Stimulated activated naive CD8-positive, alpha-beta T cell treated with anti-CD3 and anti-CD28 coated beads, Interleukin-15, Interleukin-2, amounts not matched to agents 100 ng/mL and 50 ng/mL, for 24 hours (primary cell): ENCODE data around the gene VPS13C.
"Not testable (repeated sequence)": the region's sequence is repeated elsewhere in the genome, so short reads cannot be mapped to it uniquely, and the experiment has no call there.

ENCODE experiments used
- H3K27ac Mint-ChIP-seq: one replicate; pipeline ENCODE4 v1.8.0; 2021; ENCODE audit warnings: mild to moderate bottlenecking, mixed read lengths
- H3K27me3 Mint-ChIP-seq: one replicate; pipeline ENCODE4 v1.8.0; 2021; ENCODE audit warnings: mixed read lengths
- H3K36me3 Mint-ChIP-seq: one replicate; pipeline ENCODE4 v1.8.0; 2021; ENCODE audit warnings: low read depth, mixed read lengths
- H3K4me1 Mint-ChIP-seq: one replicate; pipeline ENCODE4 v1.8.0; 2021; ENCODE audit warnings: low read depth, mixed read lengths
- H3K4me3 Mint-ChIP-seq: one replicate; pipeline ENCODE4 v1.8.0; 2021; ENCODE audit warnings: mild to moderate bottlenecking, mixed read lengths
- H3K9me3 Mint-ChIP-seq: one replicate; pipeline ENCODE4 v1.8.0; 2021; ENCODE audit warnings: mixed read lengths

VPS13C gene

DNA sequence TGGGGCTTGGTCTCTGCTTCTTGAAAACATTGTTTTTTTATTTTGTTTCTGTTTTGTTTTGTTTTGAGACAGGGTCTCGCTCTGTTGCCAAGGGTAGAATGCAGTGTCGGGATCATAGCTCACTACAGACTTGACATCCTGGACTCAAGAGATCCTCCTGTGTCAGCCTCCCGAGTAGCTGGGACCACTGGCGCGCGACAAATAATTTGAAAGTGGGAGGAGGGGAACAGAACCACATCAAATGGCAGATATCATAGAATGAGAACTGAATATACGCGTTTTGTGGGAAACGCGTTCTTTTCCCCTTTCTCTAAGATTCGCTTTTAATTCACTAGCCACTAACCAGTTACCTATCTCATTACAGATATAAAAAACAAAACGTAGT is 641 bp upstream of the VPS13C start:
- peaks cover 10% of the 10 kb centered on the region for H3K36me3 Mint-ChIP-seq
- peak overlapping the region; percentile 92 for H3K4me3 Mint-ChIP-seq
- peak overlapping the region; percentile 94 for H3K27ac Mint-ChIP-seq
- peaks cover 46% of the 10 kb centered on the region for H3K4me1 Mint-ChIP-seq
- no peaks in the 10 kb centered on the region for H3K9me3 Mint-ChIP-seq
- peaks cover 13% of the 10 kb centered on the region for H3K27me3 Mint-ChIP-seq

- peaks cover 10% of the 10 kb centered on the region for H3K36me3 Mint-ChIP-seq
- H3K4me3 Mint-ChIP-seq, result peak overlapping the region; percentile 92
- peaks cover 4% of the 10 kb centered on the region for H3K27me3 Mint-ChIP-seq
- H3K9me3 Mint-ChIP-seq, result no peaks in the 10 kb centered on the region
- H3K4me1 Mint-ChIP-seq, result peaks cover 57% of the 10 kb centered on the region
- H3K27ac Mint-ChIP-seq, result peak overlapping the region; percentile 83
Measured at GRCh38 chr15:62059816-62060112, 483 bp downstream of the VPS13C start.

DNA sequence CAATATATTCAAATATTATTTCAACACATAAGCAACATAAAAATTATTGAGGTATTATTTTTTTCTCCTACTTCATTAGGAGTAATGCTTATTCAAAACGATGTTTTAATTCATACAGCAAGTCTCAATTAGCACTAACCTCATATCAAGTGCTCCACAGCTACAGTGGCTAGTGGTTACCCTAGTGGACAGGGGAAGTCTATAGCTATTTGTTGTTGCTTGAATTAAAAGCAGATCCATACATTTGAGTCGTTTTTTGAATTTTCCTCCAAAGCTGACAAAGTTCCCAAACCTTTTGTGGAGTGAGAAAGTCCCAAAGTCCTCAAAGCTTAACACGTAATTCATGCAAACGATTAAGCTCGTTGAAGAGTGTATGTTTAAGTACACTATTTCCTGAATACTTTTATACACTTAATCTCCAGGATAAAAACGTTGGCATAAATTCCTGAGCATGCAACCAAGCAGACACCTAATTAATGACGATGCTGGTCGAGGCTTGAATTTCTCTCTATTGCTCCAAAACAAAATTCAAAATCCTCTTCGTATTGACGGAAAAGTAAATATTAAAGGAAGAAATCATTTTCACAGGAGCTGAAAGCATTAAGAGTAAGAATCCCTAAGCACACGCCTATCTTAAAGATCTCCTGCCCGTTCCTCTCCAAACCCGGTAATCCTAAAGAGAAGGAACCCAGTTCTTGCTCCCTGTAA is 985 bp downstream of the VPS13C start:
- Mint-ChIP-seq H3K4me1 (peaks cover 62% of the 10 kb centered on the region), H3K36me3 (peaks cover 13% of the 10 kb centered on the region), H3K27me3 (peaks cover 4% of the 10 kb centered on the region), H3K9me3 (no peaks in the 10 kb centered on the region), H3K4me3 (peak overlapping the region; percentile 92), H3K27ac (peak overlapping the region; percentile 83)

- peak overlapping the region; percentile 92 for H3K4me3 Mint-ChIP-seq
- no peaks in the 10 kb centered on the region for H3K9me3 Mint-ChIP-seq
- H3K27ac Mint-ChIP-seq, result peak overlapping the region; percentile 61
- peaks cover 14% of the 10 kb centered on the region for H3K36me3 Mint-ChIP-seq
- H3K4me1 Mint-ChIP-seq, result peaks cover 70% of the 10 kb centered on the region
- no peaks in the 10 kb centered on the region for H3K27me3 Mint-ChIP-seq
Measured at GRCh38 chr15:62058327-62059028, 1.8 kb downstream of the VPS13C start.

- Mint-ChIP-seq H3K4me3 (no peak overlapping the region), H3K27me3 (no peaks in the 10 kb centered on the region), H3K27ac (no peak overlapping the region), H3K36me3 (peaks cover 14% of the 10 kb centered on the region), H3K9me3 (no peaks in the 10 kb centered on the region), H3K4me1 (peaks cover 74% of the 10 kb centered on the region)
Measured at GRCh38 chr15:62057341-62057980, 2.8 kb downstream of the VPS13C start.

DNA sequence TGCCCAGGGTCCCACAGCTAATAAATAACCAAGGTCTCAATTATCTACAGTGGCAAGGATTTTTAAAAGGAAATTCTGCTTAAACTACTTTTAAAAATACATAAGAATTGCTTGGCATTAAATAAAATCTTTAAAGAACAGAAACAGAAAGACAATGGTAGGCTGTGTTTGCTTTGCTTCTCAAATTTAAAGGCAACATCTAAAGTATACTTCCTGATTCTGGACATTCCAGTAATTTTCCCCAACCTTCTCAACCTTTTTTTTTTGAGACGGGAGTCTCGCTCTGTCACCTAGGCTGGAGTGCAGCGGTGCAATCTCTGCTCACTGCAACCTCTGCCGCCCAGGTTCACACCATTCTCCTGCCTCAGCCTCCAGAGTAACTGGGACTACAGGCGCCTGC is 5.3 kb downstream of the VPS13C start:
- H3K9me3 Mint-ChIP-seq, result no peaks in the 10 kb centered on the region
- H3K4me3 Mint-ChIP-seq, result no peak overlapping the region
- peaks cover 60% of the 10 kb centered on the region for H3K4me1 Mint-ChIP-seq
- H3K27ac Mint-ChIP-seq, result no peak overlapping the region
- H3K36me3 Mint-ChIP-seq, result peaks cover 17% of the 10 kb centered on the region
- H3K27me3 Mint-ChIP-seq, result no peaks in the 10 kb centered on the region

DNA sequence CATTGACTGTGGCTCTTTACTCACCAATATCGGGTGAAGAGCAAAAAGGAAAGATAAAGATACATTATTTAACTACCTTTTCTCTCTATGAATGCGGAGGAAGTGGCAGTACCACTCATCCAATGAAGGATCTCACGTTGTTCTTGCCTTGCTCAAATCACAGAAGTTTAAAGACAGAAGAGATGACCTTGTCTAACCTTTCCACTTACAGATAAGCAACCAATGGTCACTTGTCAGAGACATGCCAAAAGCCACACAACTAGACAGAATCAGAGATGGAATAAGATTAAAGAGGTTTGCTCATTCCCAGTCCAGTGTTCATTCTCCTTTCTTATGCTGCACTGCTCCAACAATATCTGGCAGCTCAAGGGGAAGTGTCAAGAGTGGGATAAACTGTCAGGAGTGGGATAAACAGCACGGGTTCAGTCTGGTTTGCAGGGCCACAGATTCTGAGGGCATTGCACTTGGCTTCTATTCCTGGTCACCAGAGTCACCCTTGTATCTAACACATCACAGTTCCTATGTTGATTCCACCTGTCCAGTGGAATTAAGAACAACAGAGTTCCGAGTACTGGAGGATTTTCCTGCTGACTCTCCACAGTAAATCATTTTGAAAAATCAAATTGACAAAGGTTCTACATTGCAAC is 6.7 kb downstream of the VPS13C start:
- Mint-ChIP-seq H3K4me3 (no peak overlapping the region), H3K9me3 (no peaks in the 10 kb centered on the region), H3K27me3 (no peaks in the 10 kb centered on the region), H3K27ac (no peak overlapping the region), H3K36me3 (peaks cover 23% of the 10 kb centered on the region), H3K4me1 (peaks cover 59% of the 10 kb centered on the region)

DNA sequence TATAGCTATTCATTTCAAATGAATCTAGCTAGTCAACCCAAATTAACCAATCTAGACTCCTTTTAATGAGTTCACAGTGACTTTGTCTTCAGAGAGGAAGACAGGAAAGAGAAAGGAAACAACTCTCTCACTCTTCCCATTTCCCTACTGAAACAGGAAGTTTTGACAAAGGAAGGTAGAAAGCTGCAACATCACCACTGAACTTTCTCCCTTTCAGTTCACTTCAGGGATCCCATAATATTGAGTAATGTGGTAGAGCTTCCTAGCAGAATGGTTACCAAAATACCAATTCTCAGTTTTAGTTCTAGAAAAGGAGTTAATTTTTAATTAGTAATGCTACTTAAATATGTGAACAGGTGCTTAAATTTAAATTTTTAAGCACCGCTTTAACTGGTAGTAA is 7.5 kb downstream of the VPS13C start:
- Mint-ChIP-seq H3K4me3 (no peak overlapping the region), H3K27ac (no peak overlapping the region), H3K9me3 (no peaks in the 10 kb centered on the region), H3K4me1 (peaks cover 54% of the 10 kb centered on the region), H3K27me3 (no peaks in the 10 kb centered on the region), H3K36me3 (peaks cover 23% of the 10 kb centered on the region)

- H3K9me3 Mint-ChIP-seq, result no peaks in the 10 kb centered on the region
- H3K27me3 Mint-ChIP-seq, result no peaks in the 10 kb centered on the region
- H3K27ac Mint-ChIP-seq, result no peak overlapping the region
- no peak overlapping the region for H3K4me3 Mint-ChIP-seq
- H3K4me1 Mint-ChIP-seq, result peaks cover 58% of the 10 kb centered on the region
- H3K36me3 Mint-ChIP-seq, result peaks cover 13% of the 10 kb centered on the region
Measured at GRCh38 chr15:62051166-62051565, 9.1 kb downstream of the VPS13C start.

DNA sequence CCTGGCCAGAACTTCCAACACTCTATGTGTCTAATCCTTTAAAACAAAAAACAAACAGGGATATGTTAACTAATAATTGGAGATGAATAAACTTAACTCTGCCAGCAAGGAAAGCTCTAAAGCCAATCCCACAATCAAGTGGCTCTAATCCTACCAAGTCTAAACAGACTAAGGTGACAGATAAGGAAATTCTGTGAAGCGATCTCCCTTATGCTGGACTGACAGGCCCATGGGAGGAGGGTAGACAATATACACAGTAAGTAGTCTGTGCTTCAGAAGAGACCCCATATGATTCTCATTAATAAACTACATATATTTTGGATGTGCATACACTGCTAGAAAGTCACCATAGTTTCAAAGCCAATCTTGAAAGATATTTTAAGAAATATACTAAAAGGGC is 10.1 kb downstream of the VPS13C start:
- H3K27me3 Mint-ChIP-seq, result no peaks in the 10 kb centered on the region
- no peak overlapping the region for H3K27ac Mint-ChIP-seq
- no peaks in the 10 kb centered on the region for H3K9me3 Mint-ChIP-seq
- H3K4me3 Mint-ChIP-seq, result no peak overlapping the region
- peaks cover 59% of the 10 kb centered on the region for H3K4me1 Mint-ChIP-seq
- peaks cover 13% of the 10 kb centered on the region for H3K36me3 Mint-ChIP-seq

GRCh38 chr15:62048254-62048653 is 12.0 kb downstream of the VPS13C start:
- H3K4me1 Mint-ChIP-seq, result peaks cover 45% of the 10 kb centered on the region
- H3K4me3 Mint-ChIP-seq, H3K27ac Mint-ChIP-seq, H3K27me3 Mint-ChIP-seq, H3K36me3 Mint-ChIP-seq, H3K9me3 Mint-ChIP-seq: not testable (repeated sequence)

DNA sequence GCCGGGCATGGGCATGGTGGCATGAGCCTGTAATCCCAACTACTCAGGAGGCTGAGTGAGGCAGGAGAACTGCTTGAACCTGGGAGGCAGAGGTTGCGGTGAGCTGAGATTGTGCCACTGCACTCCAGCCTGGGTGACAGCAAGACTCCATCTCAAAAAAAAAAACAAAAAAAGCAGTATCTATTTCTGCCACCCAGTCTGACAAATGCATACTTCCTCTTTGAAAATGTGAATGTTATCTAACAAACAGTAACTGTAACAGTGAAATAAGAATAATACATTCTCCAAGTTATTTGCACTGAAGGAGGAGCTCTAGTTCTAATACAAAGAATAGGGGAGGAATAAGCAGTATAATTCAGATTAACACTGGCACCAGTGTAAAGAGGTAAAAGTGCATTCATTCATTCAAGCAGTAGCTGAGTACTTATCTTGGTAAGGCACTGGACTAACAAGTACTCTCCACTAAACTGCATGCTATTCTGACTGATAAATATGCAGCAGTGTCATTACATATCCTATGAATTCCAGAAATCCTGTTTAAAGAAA is 12.9 kb downstream of the VPS13C start:
- Mint-ChIP-seq H3K4me1 (peaks cover 38% of the 10 kb centered on the region), H3K4me3 (no peak overlapping the region), H3K27ac (no peak overlapping the region), H3K36me3 (peaks cover 9% of the 10 kb centered on the region), H3K9me3 (no peaks in the 10 kb centered on the region), H3K27me3 (no peaks in the 10 kb centered on the region)

DNA sequence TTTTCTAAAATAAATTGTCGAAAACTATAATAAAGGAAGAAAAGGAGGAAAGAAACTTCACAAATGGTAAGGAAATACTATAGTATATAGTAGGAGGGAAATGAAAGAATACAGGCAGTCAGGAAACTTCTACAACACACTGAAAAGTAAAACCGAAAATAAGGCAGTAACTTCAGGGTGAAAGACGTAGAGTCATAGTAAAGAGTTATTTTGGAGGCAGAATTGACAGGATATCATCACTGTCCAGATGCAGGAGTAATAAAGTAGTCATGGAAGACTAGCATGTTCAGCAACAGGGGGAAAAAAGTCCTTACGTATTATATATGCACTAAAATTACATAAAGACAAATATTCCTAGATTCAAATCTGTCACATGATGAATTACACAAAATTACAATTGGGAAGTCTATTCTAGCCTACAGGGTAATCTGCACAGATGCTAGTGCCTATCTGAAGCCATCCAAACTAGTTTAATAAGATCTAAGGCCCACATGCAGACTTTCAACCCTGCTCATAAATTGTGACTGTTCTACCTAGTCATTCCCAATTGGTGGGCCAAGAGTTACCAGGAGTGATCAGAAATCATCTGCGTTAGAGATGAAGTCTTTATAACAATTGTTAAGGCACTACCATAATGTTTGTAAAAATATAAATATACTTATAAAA is 14.0 kb downstream of the VPS13C start:
- no peaks in the 10 kb centered on the region for H3K9me3 Mint-ChIP-seq
- peaks cover 33% of the 10 kb centered on the region for H3K4me1 Mint-ChIP-seq
- no peaks in the 10 kb centered on the region for H3K27me3 Mint-ChIP-seq
- H3K27ac Mint-ChIP-seq, result peak overlapping the region; percentile 68
- peak overlapping the region; percentile 69 for H3K4me3 Mint-ChIP-seq
- peaks cover 10% of the 10 kb centered on the region for H3K36me3 Mint-ChIP-seq

- Mint-ChIP-seq H3K9me3 (no peaks in the 10 kb centered on the region), H3K27ac (no peak overlapping the region), H3K4me3 (no peak overlapping the region), H3K4me1 (peaks cover 9% of the 10 kb centered on the region), H3K36me3 (peaks cover 42% of the 10 kb centered on the region), H3K27me3 (no peaks in the 10 kb centered on the region)
Measured at GRCh38 chr15:62035256-62035924, 24.9 kb downstream of the VPS13C start.
